ENCODE results near the gene SFT2D3. TPM values are rescaled to one million over a fixed set of nuclear protein-coding genes. Genes with fewer than 3 reads are reported as not detected.
A peak's percentile ranks its signal among the peaks of the same experiment; 100 is the strongest.

The SFT2D3 gene
- total RNA-seq, 4 donors from 2014 or later = 6.8 to 13.7 (median 8.3) TPM

DNA sequence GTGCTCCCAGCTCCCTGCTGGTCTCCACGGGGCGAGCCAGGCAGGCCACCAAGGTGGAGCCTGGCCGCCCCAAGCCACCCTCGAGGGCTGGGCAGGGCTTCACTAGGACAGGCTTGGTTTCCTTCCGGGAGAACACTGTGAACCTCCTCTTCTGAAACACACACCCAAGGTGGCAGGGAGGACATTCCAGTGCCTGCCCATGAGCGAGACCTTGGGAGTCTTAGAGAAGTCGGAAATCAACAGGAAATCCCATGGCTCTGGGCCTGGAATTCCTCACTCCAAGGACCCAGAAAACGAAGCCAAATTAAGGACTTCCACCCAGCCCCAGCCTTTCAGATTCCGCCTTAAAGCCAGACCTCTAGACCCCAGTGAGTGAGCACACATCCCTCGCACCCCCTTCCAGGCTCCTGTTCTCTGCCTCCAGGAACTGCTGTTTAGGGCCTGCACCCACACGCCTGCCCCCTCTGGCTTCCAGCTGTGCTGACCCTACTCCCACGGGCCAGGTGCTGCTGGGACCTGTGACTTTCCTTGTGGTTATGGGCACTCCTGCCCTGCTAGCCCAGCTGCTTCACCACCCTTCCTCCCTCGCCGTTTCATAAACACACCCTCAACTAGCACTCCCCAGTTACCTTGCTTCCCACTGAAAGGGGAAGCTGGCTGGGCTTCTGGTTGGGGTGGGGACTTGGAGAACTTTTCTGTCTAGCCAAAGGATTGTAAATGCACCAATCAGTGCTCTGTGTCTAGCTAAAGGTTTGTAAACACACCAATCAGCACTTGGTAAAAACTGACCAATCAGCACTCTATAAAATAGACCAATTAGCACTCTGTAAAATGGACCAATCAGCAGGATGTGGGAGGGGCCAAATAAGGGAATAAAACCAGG is 41.6 kb upstream of the SFT2D3 start:
- peaks cover 20% of the 10 kb centered on the region for H3K27me3 ChIP-seq
- TF ChIP-seq EP300 (IDR thresholded peaks at IDR 0.05; ENCODE audit: low read depth) (peak; percentile 62), POLR2A (IDR thresholded peaks at IDR 0.05) (no peak)
- no peaks in the 10 kb centered on the region for H3K9me3 ChIP-seq
- peaks cover 20 to 59% (median 39%) of the 10 kb centered on the region in 4 donors for H3K4me1 ChIP-seq
- in situ Hi-C loops (cut with MboI; ENCODE audit: low pct_ligation_motif_present in 1 of 4, low pct_unique_long_range_greater_than_20kb in 1 of 4, low sequenced_read_pairs in 3 of 4) (no loop called here), intact Hi-C loops (cut with DNase I; ENCODE audit: low total_unique reads) (no loop called here)
- peak; percentile 9 for DNase-seq
- no peak overlapping the region for H3K4me3 ChIP-seq
- no peaks in the 10 kb centered on the region for H3K36me3 ChIP-seq
- WGBS, 2 donors (ENCODE audit: low coverage in 1 of 2) = 72 to 100% methylated on average over 3 to 14 of the region's 14 CpGs
- peak overlapping the region; percentile 81 to 91 (median 86) for H3K27ac ChIP-seq

DNA sequence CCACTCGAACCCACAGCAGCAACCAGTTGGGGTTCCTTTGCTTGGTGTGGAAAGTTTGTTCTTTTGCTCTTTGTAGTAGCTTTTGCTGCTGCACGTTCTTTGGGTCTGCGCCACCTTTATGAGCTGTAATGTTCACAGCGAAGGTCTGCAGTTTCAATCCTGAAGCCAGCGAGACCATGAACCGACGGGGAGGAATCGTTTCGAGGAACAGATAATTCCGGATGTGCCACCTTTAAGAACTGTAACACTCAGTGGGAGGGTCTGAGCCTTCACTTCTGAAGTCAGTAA is 41.1 kb upstream of the SFT2D3 start:
- H3K36me3 ChIP-seq = no peaks in the 10 kb centered on the region
- in situ Hi-C loops (cut with MboI; ENCODE audit: low pct_ligation_motif_present in 1 of 4, low pct_unique_long_range_greater_than_20kb in 1 of 4, low sequenced_read_pairs in 3 of 4) (no loop called here), intact Hi-C loops (cut with DNase I; ENCODE audit: low total_unique reads) (no loop called here)
- peak; percentile 3 for DNase-seq
- peaks cover 26% of the 10 kb centered on the region for H3K27me3 ChIP-seq
- TF ChIP-seq EP300 (IDR thresholded peaks at IDR 0.05; ENCODE audit: low read depth) (no peak), POLR2A (IDR thresholded peaks at IDR 0.05) (no peak), POLR2AphosphoS5 (IDR thresholded peaks at IDR 0.05) (no peak)
- TF ChIP-seq, protein P1, sequence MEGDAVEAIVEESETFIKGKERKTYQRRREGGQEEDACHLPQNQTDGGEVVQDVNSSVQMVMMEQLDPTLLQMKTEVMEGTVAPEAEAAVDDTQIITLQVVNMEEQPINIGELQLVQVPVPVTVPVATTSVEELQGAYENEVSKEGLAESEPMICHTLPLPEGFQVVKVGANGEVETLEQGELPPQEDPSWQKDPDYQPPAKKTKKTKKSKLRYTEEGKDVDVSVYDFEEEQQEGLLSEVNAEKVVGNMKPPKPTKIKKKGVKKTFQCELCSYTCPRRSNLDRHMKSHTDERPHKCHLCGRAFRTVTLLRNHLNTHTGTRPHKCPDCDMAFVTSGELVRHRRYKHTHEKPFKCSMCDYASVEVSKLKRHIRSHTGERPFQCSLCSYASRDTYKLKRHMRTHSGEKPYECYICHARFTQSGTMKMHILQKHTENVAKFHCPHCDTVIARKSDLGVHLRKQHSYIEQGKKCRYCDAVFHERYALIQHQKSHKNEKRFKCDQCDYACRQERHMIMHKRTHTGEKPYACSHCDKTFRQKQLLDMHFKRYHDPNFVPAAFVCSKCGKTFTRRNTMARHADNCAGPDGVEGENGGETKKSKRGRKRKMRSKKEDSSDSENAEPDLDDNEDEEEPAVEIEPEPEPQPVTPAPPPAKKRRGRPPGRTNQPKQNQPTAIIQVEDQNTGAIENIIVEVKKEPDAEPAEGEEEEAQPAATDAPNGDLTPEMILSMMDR (IDR thresholded peaks at IDR 0.05) = no peak
- H3K4me3 ChIP-seq = no peak overlapping the region
- H3K4me1 ChIP-seq = peaks cover 20 to 54% (median 37%) of the 10 kb centered on the region in 4 donors
- 77 to 88% methylated on average over 3 to 10 of the region's 10 CpGs for WGBS, 2 donors (ENCODE audit: low coverage in 1 of 2)
- peak overlapping the region; percentile 81 to 91 (median 86) for H3K27ac ChIP-seq
- no peaks in the 10 kb centered on the region for H3K9me3 ChIP-seq

DNA sequence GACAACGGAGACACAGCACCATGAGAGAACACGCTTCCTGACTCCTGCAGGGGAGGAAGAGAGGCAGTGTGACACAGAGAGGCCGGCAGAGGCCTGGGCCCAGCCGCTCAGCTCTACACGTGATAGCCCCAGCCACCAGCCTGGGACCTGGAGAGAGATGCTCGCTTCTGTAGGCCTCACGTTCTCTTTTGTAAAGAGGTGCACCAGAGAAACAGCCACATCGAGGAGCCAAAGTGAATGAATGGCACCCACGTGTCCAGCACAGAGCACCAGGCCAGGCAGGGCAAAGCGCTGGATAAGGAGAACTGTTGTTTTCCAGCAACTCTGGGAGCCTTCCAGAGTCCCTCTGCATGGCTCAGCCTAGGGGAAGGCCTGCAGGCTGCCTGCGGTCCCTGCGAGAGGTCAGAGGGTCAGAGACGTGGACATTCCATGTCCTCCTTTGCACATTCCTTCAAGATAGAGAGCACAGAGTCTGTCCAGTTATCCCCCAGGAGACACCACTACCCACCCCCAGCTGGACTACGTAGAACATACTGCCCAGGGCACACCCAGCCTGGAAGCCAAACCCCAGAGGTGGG is 40.1 kb upstream of the SFT2D3 start:
- DNase-seq = peak; percentile 4
- TF ChIP-seq POLR2AphosphoS5 (IDR thresholded peaks at IDR 0.05) = no peak
- TF ChIP-seq POLR2A (IDR thresholded peaks at IDR 0.05) = no peak
- H3K4me1 ChIP-seq = peaks cover 26 to 50% (median 38%) of the 10 kb centered on the region in 4 donors
- peak overlapping the region; percentile 81 to 91 (median 86) for H3K27ac ChIP-seq
- no peaks in the 10 kb centered on the region for H3K9me3 ChIP-seq
- in situ Hi-C loops (cut with MboI; ENCODE audit: low pct_ligation_motif_present in 1 of 4, low pct_unique_long_range_greater_than_20kb in 1 of 4, low sequenced_read_pairs in 3 of 4) = no loop called here
- peaks cover 32% of the 10 kb centered on the region for H3K27me3 ChIP-seq
- no peak overlapping the region for H3K4me3 ChIP-seq
- intact Hi-C loops (cut with DNase I; ENCODE audit: low total_unique reads) = no loop called here
- WGBS, 2 donors (ENCODE audit: low coverage in 1 of 2) = 79% methylated on average over 14 of the region's 14 CpGs; no CpG with 5 or more reads in 1 of the 2 donors
- H3K36me3 ChIP-seq = no peaks in the 10 kb centered on the region

DNA sequence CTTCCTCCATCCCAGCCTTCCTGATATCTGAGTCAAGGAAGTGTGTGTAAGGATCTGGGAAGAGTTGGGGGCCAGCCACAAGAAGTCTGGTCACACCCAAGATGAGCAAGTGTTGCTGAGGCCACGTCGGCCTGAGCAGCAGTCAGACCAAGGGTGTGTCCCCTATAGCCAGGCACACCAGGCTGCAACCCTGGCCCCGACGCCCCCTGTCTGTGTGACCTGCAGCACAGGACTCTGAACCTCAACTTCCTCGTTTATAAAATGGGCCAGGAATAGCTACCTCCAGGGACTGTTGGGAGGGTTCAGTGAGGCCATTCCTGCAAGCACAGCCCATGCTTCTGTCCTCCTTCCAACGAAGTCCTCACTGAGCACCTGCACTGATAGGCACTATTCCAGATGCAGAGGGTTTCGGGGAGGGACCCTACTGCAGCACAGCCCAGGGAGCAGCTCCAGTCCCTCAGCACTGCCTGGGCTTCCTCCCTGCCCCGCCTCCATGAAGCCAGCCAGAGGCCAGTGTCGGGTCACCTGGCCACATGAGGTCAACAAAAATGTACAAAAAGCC is 39.3 kb upstream of the SFT2D3 start:
- Histone ChIP-seq H3K4me1 (peaks cover 21 to 49% (median 35%) of the 10 kb centered on the region in 4 donors), H3K4me3 (no peak overlapping the region), H3K36me3 (no peaks in the 10 kb centered on the region), H3K9me3 (no peaks in the 10 kb centered on the region), H3K27ac (peak overlapping the region; percentile 81 to 91 (median 86)), H3K27me3 (peaks cover 40% of the 10 kb centered on the region)
- WGBS, 2 donors (ENCODE audit: low coverage in 1 of 2) = 30 to 52% methylated on average over 2 to 9 of the region's 9 CpGs
- DNase-seq = peak; percentile 10
- TF ChIP-seq EP300 (IDR thresholded peaks at IDR 0.05; ENCODE audit: low read depth) (no peak), POLR2A (IDR thresholded peaks at IDR 0.05) (no peak)
- TF ChIP-seq, protein P1 (IDR thresholded peaks at IDR 0.05) = no peak
- intact Hi-C loops (cut with DNase I; ENCODE audit: low total_unique reads) (no loop called here), in situ Hi-C loops (cut with MboI; ENCODE audit: low pct_ligation_motif_present in 1 of 4, low pct_unique_long_range_greater_than_20kb in 1 of 4, low sequenced_read_pairs in 3 of 4) (no loop called here)

All from transverse colon (tissue), 4 donors.